ENCODE measurements around the gene MACROD2.

GRCh38 chr20:15967334-15967733 is 1972.0 kb downstream of the MACROD2 start:
- TF ChIP-seq, protein P1, sequence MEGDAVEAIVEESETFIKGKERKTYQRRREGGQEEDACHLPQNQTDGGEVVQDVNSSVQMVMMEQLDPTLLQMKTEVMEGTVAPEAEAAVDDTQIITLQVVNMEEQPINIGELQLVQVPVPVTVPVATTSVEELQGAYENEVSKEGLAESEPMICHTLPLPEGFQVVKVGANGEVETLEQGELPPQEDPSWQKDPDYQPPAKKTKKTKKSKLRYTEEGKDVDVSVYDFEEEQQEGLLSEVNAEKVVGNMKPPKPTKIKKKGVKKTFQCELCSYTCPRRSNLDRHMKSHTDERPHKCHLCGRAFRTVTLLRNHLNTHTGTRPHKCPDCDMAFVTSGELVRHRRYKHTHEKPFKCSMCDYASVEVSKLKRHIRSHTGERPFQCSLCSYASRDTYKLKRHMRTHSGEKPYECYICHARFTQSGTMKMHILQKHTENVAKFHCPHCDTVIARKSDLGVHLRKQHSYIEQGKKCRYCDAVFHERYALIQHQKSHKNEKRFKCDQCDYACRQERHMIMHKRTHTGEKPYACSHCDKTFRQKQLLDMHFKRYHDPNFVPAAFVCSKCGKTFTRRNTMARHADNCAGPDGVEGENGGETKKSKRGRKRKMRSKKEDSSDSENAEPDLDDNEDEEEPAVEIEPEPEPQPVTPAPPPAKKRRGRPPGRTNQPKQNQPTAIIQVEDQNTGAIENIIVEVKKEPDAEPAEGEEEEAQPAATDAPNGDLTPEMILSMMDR (optimal IDR thresholded peaks at IDR 0.05 in 1 of 3, IDR thresholded peaks at IDR 0.05 in 1 of 3, conservative IDR thresholded peaks at IDR 0.05 in 1 of 3; ENCODE audit: extremely low read depth in 1 of 3, insufficient read depth in 2 of 3, low read length in 3 of 3) = no peak
- no peak for TF ChIP-seq EZH2 (IDR thresholded peaks at IDR 0.05; ENCODE audit: low read length)
